NCI-H1092 treated with DMSO at 0.1 percent for 48 hours (cell line): ENCODE measurements around the gene TMEM138.
A peak's percentile ranks its signal among the peaks of the same experiment; 100 is the strongest.

Source experiments
- DNase-seq: peaks from one replicate; lab custom pipeline; 2025; lab: John Stamatoyannopoulos, UW

Gene TMEM138

GRCh38 chr11:61361741-61362541, at the start of gene TMEM138, which contains the start of gene CYB561A3:
TMEM138 (plus strand) TSS chr11:61362374; CDS start chr11:61364391, 2,017 bp downstream.
CYB561A3 (minus strand) TSS chr11:61361882; CDS start chr11:61356713, 5,169 bp downstream.
- peak; percentile 98 for DNase-seq

DNA sequence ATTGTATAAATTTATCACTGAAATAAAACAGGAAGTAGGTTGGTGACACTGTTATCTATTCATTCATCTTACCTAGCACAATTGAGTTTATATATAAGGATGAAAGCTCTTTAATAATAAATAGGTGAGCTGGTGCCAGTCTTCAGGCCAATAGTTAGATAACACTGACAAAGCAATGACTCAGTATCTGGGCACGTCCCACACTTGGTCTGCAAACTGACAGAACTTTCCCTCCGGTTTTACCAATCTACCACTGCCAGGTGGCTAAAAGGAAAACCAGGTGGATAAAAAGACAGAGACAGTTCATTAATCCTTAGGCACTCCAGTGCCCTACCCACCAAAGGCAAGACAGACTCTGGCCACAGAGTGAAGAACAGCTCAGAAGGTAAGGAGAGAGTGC, 46.9 kb upstream of the TMEM138 start:
- no peak for DNase-seq

DNA sequence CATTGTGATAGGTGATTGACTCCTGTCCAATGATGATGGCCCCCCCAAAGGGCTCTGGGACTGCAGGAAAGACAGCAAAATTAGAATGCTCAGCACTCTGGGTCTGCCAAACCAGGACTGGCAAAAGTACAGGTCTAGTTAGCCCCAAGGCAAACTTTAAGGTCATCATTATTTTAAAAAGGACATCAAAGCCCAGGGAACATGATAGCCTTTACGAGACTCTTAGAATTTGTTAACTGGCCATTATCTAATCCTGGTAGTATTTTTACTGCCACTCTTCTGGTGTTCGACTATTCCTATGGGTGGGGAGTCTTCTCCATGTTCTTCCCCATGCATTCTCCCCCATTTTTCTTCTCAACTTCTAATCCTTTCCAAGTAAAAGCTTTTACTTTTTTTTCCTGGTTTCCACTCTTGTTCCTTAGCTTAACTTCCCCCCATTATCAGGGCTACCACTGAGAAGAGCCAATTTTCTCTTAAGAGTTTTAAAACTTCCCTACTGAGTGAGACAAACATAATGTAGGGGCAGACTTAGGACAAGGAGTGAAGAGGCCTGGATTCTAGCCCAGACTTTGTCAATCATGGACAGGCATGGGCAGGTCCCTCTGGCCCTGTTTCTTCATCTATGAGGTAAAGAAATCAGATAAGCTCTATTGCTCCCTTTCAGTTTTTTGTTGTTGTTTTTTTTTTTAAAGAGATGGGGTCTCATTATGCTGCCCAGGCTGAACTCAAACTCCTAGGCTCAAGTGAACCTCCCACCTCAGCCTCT, 36.3 kb upstream of the TMEM138 start:
- no peak for DNase-seq

DNA sequence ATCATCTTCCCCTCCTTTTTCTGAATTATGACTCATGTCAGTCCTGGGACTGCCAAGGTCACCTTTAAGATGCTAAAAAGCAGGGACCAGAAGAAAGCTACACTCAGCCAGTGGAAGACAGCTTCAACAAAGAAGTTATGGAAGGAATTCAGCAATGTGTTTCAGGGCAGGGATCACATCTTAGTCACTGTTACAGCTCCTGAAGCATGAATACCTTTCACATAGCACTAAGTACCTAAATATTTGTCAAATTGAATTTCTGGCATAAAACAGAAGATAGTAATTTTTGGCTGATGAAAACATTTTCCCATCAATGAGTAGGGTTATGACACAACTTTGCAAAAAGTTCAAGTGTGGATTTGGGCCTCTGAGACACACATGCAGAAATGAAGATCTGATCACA, 34.5 kb upstream of the TMEM138 start:
- DNase-seq, result no peak

DNA sequence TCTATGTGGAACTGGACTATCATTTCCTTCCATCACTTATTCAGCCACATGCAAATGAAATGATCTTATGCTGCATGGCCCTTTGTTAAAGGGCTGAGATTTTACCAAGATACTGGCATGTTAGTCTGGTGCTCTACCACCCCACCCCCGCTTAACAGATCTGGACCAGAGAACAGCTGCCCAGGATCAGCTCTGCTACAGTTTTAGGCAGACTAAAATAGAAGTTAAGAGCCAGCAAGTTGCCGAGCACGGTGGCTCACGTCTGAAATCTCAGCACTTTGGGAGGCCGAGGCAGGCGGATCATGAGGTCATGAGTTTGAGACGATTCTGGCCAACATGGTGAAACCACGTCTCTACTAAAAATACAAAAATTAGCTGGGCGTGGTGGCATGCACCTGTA, 33.8 kb upstream of the TMEM138 start:
- DNase-seq, result no peak

GRCh38 chr11:61329871-61330270, 32.3 kb upstream of the TMEM138 start:
- DNase-seq, result no peak

DNA sequence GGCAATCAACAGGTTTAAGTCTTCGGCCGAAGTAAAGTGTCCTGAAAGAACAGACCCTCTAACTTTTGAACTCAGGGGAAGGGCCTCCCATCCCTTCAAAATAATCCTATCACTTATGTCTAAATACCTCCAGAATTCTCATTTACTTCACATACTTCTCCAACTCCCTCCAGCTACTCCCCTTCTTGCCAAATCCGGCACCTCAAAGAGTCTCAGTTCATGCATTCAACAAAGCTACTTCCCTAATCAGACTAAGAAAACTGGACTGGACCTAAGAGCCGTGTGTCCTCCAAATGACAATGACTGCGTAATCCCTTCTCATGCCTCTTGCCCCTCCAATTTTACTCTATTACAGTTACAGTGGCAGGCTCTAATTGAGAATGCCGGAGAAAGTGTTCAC, 30.5 kb upstream of the TMEM138 start:
- no peak for DNase-seq

DNA sequence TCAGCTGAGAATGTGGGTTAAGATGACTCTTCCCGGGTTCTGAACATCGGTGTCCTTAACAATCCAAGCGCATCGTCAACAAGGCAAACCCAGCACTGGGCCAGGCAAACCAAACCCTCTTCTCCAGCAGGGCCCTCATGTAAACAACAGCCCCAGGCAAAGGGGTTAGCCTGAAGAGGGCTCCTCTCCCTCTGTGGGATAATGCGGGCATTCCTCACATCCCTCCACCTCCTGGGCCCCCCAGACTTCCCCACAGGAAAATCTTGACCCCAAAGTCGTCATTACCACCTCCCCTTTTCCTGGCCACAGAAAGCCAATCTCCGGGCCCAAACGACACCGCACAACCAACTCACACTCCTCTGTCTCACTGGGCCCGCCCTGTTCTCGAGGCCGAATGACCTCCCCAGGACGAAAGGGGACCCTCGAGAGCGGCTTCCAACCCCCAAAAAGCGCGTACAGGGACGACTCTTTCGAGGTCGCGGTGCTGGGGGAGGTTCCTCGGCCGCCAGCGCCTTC, 29.8 kb upstream of the TMEM138 start:
- no peak for DNase-seq

- DNase-seq, result peak; percentile 96
Measured at GRCh38 chr11:61332797-61333549, 29.2 kb upstream of the TMEM138 start, which contains the start of the genes DDB1 and TKFC. DDB1 (minus strand) TSS chr11:61333105; CDS start chr11:61332968, 137 bp downstream. TKFC (plus strand) TSS chr11:61333228; CDS start chr11:61334729, 1,501 bp downstream.

DNA sequence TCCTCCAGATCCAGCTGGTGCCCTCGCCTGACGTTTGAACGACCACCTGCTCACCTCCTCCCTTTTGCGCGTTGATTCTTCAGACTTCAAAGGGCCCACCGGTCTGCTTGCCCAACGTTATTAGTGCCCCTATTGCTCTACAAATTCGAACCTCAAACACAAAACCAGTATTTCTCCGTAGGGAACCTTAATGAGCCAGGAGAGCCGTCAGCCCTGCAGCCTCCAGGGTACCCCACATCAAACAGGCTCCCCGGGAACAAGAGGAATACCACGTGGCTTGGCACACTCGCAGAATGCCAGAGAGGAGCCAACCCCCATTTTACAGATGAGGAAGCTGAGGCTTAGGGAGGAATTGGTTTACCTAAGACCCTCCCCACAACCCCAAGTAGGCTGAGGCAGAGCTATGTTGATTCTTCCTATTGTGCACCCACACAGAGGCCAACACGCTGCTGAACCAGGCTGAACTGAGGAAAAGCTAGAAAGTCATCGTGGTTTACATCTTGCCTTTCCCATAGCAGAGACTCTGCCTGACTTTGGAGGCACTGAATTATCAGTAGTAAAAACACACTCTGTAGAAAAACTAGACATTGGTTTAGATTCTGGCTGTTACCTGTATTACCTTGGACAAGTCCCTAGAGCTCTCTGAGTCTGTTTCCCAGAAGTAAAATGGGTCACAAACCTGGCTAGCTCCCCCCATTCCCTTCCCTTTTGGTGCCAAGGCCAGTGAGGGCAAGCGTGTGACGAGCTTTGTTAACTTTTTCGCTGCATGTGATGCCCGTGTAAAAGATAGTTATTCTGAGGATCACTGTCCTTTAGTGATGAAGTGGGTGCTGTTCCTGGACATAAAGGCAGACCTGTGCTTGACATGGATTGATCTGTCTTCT, 28.4 kb upstream of the TMEM138 start:
- peak; percentile 56 for DNase-seq

GRCh38 chr11:61334434-61335354, 27.5 kb upstream of the TMEM138 start:
- no peak for DNase-seq

DNA sequence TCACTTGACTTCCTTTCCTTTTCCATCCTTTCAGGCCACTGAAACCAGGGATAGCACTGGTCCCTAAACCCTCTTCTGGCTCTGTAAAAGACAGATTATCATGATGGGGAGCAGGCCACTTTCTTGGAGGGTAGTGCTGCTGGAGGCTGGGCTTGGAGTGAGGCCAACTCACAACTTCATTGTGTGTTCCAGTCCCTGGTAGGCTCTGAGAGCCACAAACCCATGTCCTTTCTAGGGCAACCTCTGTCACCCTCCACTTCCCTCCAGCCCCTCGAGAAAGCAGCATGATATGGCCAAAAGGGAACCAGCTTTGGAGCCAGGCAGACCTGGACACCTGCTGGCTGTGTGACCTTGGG, 26.8 kb upstream of the TMEM138 start:
- no peak for DNase-seq

- peak; percentile 83 for DNase-seq
Measured at GRCh38 chr11:61336171-61336935, 25.8 kb upstream of the TMEM138 start.

- no peak for DNase-seq
Measured at GRCh38 chr11:61337706-61338470, 24.3 kb upstream of the TMEM138 start.

- no peak for DNase-seq
Measured at GRCh38 chr11:61338783-61339489, 23.2 kb upstream of the TMEM138 start.

DNA sequence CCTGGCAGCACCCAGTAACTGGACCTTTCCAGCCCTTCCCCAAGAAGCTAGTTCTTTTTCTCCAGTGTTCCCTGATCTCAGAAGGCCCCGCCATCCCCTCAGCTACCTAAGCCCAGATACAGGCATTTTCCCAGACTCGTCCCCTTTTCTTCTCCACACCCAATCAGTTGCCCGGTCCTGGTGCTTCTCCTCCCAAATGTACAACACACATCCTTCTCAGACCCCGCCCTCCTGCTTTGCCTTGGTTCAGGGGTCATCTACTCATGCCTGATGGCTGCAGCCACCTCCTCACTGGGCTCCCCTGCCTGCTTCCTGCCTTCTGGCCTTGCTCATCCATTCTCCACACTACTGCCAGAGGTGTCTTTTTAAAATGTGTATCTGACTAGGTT, 22.7 kb upstream of the TMEM138 start:
- no peak for DNase-seq

GRCh38 chr11:61340979-61341378, 21.2 kb upstream of the TMEM138 start:
- DNase-seq, result no peak

DNA sequence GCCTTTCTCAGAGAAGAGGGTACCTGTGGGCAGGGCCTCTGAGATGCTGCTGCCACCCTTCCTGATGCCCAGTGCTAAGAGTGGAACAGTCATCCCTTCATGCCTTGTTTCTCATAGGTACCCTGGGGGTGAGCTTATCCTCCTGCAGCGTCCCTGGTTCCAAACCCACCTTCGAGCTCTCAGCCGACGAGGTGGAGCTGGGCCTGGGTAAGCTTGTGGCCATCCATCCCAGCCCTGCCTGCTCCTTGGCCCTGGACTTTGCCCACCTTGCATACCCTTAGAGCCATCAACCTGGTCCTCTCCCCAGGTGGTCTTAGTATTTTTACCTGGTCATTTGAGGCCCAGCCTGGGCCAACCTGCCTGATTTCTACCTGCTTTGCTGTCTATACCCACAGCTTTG, 20.5 kb upstream of the TMEM138 start:
- no peak for DNase-seq
